ENCODE measurements around the gene DNAJC21. TPM values are rescaled to one million over a fixed set of nuclear protein-coding genes. Genes with fewer than 3 reads are reported as not detected.
A peak's percentile ranks its signal among the peaks of the same experiment; 100 is the strongest.
"Not testable (repeated sequence)": the region's sequence is repeated elsewhere in the genome, so short reads cannot be mapped to it uniquely, and the experiment has no call there.

Gene DNAJC21
- polyA plus RNA-seq, 3 donors, result 8.5 to 10.2 (median 8.6) TPM

DNA sequence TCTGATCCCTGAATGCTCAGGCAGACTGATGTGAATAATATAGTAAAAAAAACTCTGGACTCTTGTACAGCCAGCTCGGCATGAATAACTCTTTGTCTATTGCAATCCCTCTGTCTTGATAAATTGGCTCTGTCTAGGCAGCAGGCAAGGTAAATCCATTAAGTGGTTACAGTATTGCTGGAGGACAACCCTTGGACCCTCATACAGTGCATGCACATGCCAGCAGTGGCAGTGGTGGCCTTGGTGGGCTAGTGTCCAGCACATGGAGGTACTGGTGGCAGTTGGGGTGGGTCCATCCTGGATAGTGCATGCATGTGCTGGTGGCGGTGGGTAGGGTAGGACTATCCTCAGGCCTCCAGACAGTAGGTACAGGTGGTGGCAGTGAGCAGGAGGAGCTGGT, 38.9 kb downstream of the DNAJC21 start:
- Mint-ChIP-seq H3K4me1 (no peaks in the 10 kb centered on the region), H3K27ac (peak overlapping the region in 1 of 7 donors; percentile 46), H3K36me3 (peaks cover 0 to 7% of the 10 kb centered on the region in 2 donors), H3K27me3 (ENCODE audit: low read depth in 3 of 3) (peaks cover 0 to 2% (median 2%) of the 10 kb centered on the region in 3 donors), H3K4me3 (no peak overlapping the region), H3K9me3 (peaks cover 14 to 22% (median 15%) of the 10 kb centered on the region in 7 donors)
- H2AFZ ChIP-seq (ENCODE audit: insufficient read depth, low read depth, low read length, poor library complexity, severe bottlenecking), result no peak overlapping the region
- H3K79me2 ChIP-seq (ENCODE audit: insufficient read depth, low read length), result no peaks in the 10 kb centered on the region
- no peak overlapping the region for H3K4me2 ChIP-seq (replicated peaks; ENCODE audit: extremely low read depth, low read length, poor library complexity, severe bottlenecking)
- DNase-seq, result no peak
- H3K9me3 ChIP-seq (replicated peaks in 1 of 2; ENCODE audit: control insufficient read depth in 1 of 2, insufficient read depth in 1 of 2, low read length in 2 of 2), result peaks cover 10 to 16% of the 10 kb centered on the region in 2 donors
- TF ChIP-seq, protein P1, sequence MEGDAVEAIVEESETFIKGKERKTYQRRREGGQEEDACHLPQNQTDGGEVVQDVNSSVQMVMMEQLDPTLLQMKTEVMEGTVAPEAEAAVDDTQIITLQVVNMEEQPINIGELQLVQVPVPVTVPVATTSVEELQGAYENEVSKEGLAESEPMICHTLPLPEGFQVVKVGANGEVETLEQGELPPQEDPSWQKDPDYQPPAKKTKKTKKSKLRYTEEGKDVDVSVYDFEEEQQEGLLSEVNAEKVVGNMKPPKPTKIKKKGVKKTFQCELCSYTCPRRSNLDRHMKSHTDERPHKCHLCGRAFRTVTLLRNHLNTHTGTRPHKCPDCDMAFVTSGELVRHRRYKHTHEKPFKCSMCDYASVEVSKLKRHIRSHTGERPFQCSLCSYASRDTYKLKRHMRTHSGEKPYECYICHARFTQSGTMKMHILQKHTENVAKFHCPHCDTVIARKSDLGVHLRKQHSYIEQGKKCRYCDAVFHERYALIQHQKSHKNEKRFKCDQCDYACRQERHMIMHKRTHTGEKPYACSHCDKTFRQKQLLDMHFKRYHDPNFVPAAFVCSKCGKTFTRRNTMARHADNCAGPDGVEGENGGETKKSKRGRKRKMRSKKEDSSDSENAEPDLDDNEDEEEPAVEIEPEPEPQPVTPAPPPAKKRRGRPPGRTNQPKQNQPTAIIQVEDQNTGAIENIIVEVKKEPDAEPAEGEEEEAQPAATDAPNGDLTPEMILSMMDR (IDR thresholded peaks at IDR 0.05), result no peak
- H3K36me3 ChIP-seq (replicated peaks in 1 of 2; ENCODE audit: control insufficient read depth in 1 of 2, insufficient read depth in 2 of 2, low read length in 2 of 2), result no peaks in the 10 kb centered on the region
- intact Hi-C loops (cut with micrococcal nuclease), result no loop called here
- H3K27ac ChIP-seq (ENCODE audit: low read depth in 1 of 2, low read length in 2 of 2), result no peak overlapping the region
- no peaks in the 10 kb centered on the region for H4K20me1 ChIP-seq (ENCODE audit: insufficient read depth, low read length)
- no peak overlapping the region for H3K4me3 ChIP-seq (replicated peaks in 1 of 3; ENCODE audit: low read depth in 2 of 3, low read length in 3 of 3)
- H3K27me3 ChIP-seq (ENCODE audit: control insufficient read depth in 2 of 2, insufficient read depth in 2 of 2, low read length in 2 of 2), result no peaks in the 10 kb centered on the region
- no peak overlapping the region for H3K9ac ChIP-seq (ENCODE audit: insufficient read depth, low read length, poor library complexity, severe bottlenecking)
- H3K4me1 ChIP-seq (ENCODE audit: control insufficient read depth in 1 of 2, insufficient read depth in 2 of 2, low read length in 2 of 2), result no peaks in the 10 kb centered on the region
- WGBS (ENCODE audit: insufficient coverage), result no CpG with 5 or more reads among the region's 2 CpGs

DNA sequence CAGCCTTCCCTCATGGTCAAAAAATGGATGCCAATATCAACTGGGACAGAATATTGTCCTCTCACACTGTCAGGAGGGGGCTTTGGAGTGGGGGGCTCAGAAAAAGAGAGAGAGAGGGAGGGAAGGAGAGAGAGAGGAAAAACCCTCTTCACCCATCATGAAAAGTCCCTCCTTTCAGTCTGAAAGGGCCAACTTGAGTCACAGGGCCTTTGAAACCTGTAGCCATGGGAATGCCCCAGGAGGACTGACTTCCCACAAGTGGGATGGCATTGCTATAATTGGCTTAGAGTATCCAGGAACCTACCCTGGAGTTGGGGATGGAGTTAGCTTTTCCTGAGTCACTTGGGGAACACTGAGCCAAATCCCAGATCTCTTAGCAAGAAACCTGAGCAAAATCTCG, 41.2 kb downstream of the DNAJC21 start:
- H4K20me1 ChIP-seq (ENCODE audit: insufficient read depth, low read length), result no peaks in the 10 kb centered on the region
- Mint-ChIP-seq H3K27me3 (ENCODE audit: low read depth in 3 of 3) (peaks cover 0 to 2% (median 0%) of the 10 kb centered on the region in 3 donors), H3K4me3 (no peak overlapping the region), H3K27ac (peak overlapping the region in 1 of 7 donors; percentile 7), H3K4me1 (no peaks in the 10 kb centered on the region), H3K36me3 (peaks cover 0 to 6% of the 10 kb centered on the region in 2 donors), H3K9me3 (peaks cover 8 to 17% (median 11%) of the 10 kb centered on the region in 7 donors)
- no peak for DNase-seq
- H3K36me3 ChIP-seq (replicated peaks in 1 of 2; ENCODE audit: control insufficient read depth in 1 of 2, insufficient read depth in 2 of 2, low read length in 2 of 2), result no peaks in the 10 kb centered on the region
- H3K27me3 ChIP-seq (ENCODE audit: control insufficient read depth in 2 of 2, insufficient read depth in 2 of 2, low read length in 2 of 2), result no peaks in the 10 kb centered on the region
- no peak overlapping the region for H3K4me3 ChIP-seq (replicated peaks in 1 of 3; ENCODE audit: low read depth in 2 of 3, low read length in 3 of 3)
- no CpG with 5 or more reads among the region's 1 CpG for WGBS (ENCODE audit: insufficient coverage)
- intact Hi-C loops (cut with micrococcal nuclease), result no loop called here
- no peak overlapping the region for H3K27ac ChIP-seq (ENCODE audit: low read depth in 1 of 2, low read length in 2 of 2)
- H3K9me3 ChIP-seq (replicated peaks in 1 of 2; ENCODE audit: control insufficient read depth in 1 of 2, insufficient read depth in 1 of 2, low read length in 2 of 2), result peaks cover 5 to 10% of the 10 kb centered on the region in 2 donors
- no peak overlapping the region for H3K9ac ChIP-seq (ENCODE audit: insufficient read depth, low read length, poor library complexity, severe bottlenecking)
- H3K4me1 ChIP-seq (ENCODE audit: control insufficient read depth in 1 of 2, insufficient read depth in 2 of 2, low read length in 2 of 2), result no peaks in the 10 kb centered on the region
- TF ChIP-seq, protein P1 (IDR thresholded peaks at IDR 0.05), result no peak
- no peak overlapping the region for H2AFZ ChIP-seq (ENCODE audit: insufficient read depth, low read depth, low read length, poor library complexity, severe bottlenecking)
- no peaks in the 10 kb centered on the region for H3K79me2 ChIP-seq (ENCODE audit: insufficient read depth, low read length)
- no peak overlapping the region for H3K4me2 ChIP-seq (replicated peaks; ENCODE audit: extremely low read depth, low read length, poor library complexity, severe bottlenecking)

DNA sequence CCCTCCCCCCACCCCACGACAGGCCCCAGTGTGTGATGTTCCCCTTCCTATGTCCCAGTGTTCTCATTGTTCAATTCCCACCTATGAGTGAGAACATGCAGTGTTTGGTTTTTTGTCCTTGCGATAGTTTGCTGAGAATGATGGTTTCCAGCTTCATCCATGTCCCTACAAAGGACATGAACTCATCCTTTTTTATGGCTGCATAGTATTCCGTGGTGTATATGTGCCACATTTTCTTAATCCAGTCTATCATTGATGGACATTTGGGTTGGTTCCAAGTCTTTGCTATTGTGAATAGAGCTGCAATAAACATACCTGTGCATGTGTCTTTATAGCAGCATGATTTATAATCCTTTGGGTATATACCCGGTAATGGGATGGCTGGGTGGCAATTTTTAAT, 42.3 kb downstream of the DNAJC21 start:
- WGBS (ENCODE audit: insufficient coverage), result no CpG with 5 or more reads among the region's 4 CpGs
- not testable (repeated sequence) for H4K20me1 ChIP-seq (ENCODE audit: insufficient read depth, low read length)

More for the DNA sequence above, 42.3 kb downstream of the DNAJC21 start:
- H3K27me3 Mint-ChIP-seq (ENCODE audit: low read depth in 3 of 3); H3K36me3 ChIP-seq (replicated peaks in 1 of 2; ENCODE audit: control insufficient read depth in 1 of 2, insufficient read depth in 2 of 2, low read length in 2 of 2); H3K27ac ChIP-seq (ENCODE audit: low read depth in 1 of 2, low read length in 2 of 2); H3K27me3 ChIP-seq (ENCODE audit: control insufficient read depth in 2 of 2, insufficient read depth in 2 of 2, low read length in 2 of 2); H3K79me2 ChIP-seq (ENCODE audit: insufficient read depth, low read length); intact Hi-C loops (cut with micrococcal nuclease); H3K4me3 ChIP-seq (replicated peaks in 1 of 3; ENCODE audit: low read depth in 2 of 3, low read length in 3 of 3); H3K36me3 Mint-ChIP-seq; H3K27ac Mint-ChIP-seq; H3K9ac ChIP-seq (ENCODE audit: insufficient read depth, low read length, poor library complexity, severe bottlenecking); DNase-seq; H3K4me1 ChIP-seq (ENCODE audit: control insufficient read depth in 1 of 2, insufficient read depth in 2 of 2, low read length in 2 of 2); H3K4me3 Mint-ChIP-seq; H3K4me1 Mint-ChIP-seq; H3K9me3 Mint-ChIP-seq; H3K4me2 ChIP-seq (replicated peaks; ENCODE audit: extremely low read depth, low read length, poor library complexity, severe bottlenecking); H2AFZ ChIP-seq (ENCODE audit: insufficient read depth, low read depth, low read length, poor library complexity, severe bottlenecking); H3K9me3 ChIP-seq (replicated peaks in 1 of 2; ENCODE audit: control insufficient read depth in 1 of 2, insufficient read depth in 1 of 2, low read length in 2 of 2): not testable (repeated sequence)

Data from CD14-positive monocyte (primary cell).